SK-N-SH (cell line): ENCODE results near the gene TECPR2. TPM values are rescaled to one million over a fixed set of nuclear protein-coding genes. Genes with fewer than 3 reads are reported as not detected.

Experiments
- CTCF ChIA-PET: fragments of 300-600, 350-600 bp; formaldehyde crosslinking; extraction: SDS; loops from one replicate; lab custom pipeline; 2021; lab: Yijun Ruan, JAX
- POLR2A ChIA-PET: fragments of 350-600 bp; sonication (Branson Sonifier 250); formaldehyde crosslinking; extraction: SDS; loops from one replicate; lab custom pipeline; 2020; ENCODE audit warnings: antibody characterized with exemption, inconsistent platforms; lab: Yijun Ruan, JAX
- DNase-seq: peaks from one replicate; pipeline ENCODE4 v3.0.0; 2012
- H2AFZ ChIP-seq: fragments of 200-600 bp; sonication (generic); 2 replicates; pipeline ENCODE4 v1.8.1; 2016; ENCODE audit warnings: antibody characterized with exemption, mild to moderate bottlenecking, low read depth
- H3F3A ChIP-seq: fragments of 200-600 bp; sonication (generic); replicated peaks from 2 replicates; pipeline ENCODE3; 2016; ENCODE audit warnings: antibody characterized with exemption, mild to moderate bottlenecking; ENCODE audit not compliant: insufficient read depth
- H3K27ac ChIP-seq, 2 experiments: fragments of 200-500 bp in 1 of 2; fragments of 200-600 bp in 1 of 2; sonication (Bioruptor generic) in 1 of 2; sonication (generic), shearing (Covaris generic) in 1 of 2; 2 replicates each; pipeline versions ENCODE4 v1.5.1 to v1.6.1; 2014 to 2016; ENCODE audit warnings: low read depth in 2 of 2, inconsistent platforms in 1 of 2, low read length in 1 of 2, mild to moderate bottlenecking in 1 of 2, mixed read lengths in 1 of 2
- H3K27me3 ChIP-seq: fragments of 200-600 bp; sonication (generic), shearing (Covaris generic); 2 replicates; pipeline ENCODE4 v1.6.1; 2016; ENCODE audit warnings: mixed run types; ENCODE audit not compliant: insufficient read depth
- H3K36me3 ChIP-seq, 2 experiments: fragments of 200-500 bp in 1 of 2; fragments of 200-600 bp in 1 of 2; sonication (Bioruptor generic) in 1 of 2; sonication (generic) in 1 of 2; replicated peaks in 1 of 2; 2 replicates each; pipeline versions ENCODE3 to v1.5.1; 2014 to 2016; ENCODE audit warnings: low read length in 1 of 2, mild to moderate bottlenecking in 1 of 2; ENCODE audit not compliant: insufficient read depth in 2 of 2, control insufficient read depth in 1 of 2
- H3K4me1 ChIP-seq, 2 experiments: fragments of 200-500 bp in 1 of 2; fragments of 200-600 bp in 1 of 2; sonication (Bioruptor generic) in 1 of 2; sonication (generic), shearing (Covaris generic) in 1 of 2; 2 replicates each; pipeline versions ENCODE4 v1.5.1 to v1.6.1; 2014 to 2016; ENCODE audit warnings: low read depth in 1 of 2, low read length in 1 of 2, mixed run types in 1 of 2; ENCODE audit not compliant: insufficient read depth in 2 of 2, control insufficient read depth in 1 of 2
- H3K4me2 ChIP-seq: fragments of 200-600 bp; sonication (generic), shearing (Covaris generic); 2 replicates; pipeline ENCODE4 v1.6.1; 2017; ENCODE audit warnings: mixed run types
- H3K4me3 ChIP-seq, 2 experiments: fragments of 200-500 bp in 1 of 2; fragments of 200-600 bp in 1 of 2; sonication (Bioruptor generic) in 1 of 2; sonication (generic), shearing (Covaris generic) in 1 of 2; 2 replicates each; pipeline versions ENCODE4 v1.5.1 to v1.8.1; 2014 to 2016; ENCODE audit warnings: low read depth in 2 of 2, inconsistent platforms in 1 of 2, low read length in 1 of 2, mild to moderate bottlenecking in 1 of 2, mixed read lengths in 1 of 2, moderate library complexity in 1 of 2
- H3K79me2 ChIP-seq: fragments of 200-600 bp; sonication (generic); 2 replicates; pipeline ENCODE4 v1.8.1; 2017; ENCODE audit warnings: mild to moderate bottlenecking; ENCODE audit not compliant: insufficient read depth
- H3K9ac ChIP-seq: fragments of 200-600 bp; sonication (generic); 2 replicates; pipeline ENCODE4 v1.6.1; 2017; ENCODE audit warnings: mixed run types
- H3K9me2 ChIP-seq: fragments of 200-600 bp; sonication (generic); 2 replicates; pipeline ENCODE4 v1.6.1; 2017; ENCODE audit warnings: mixed run types
- H3K9me3 ChIP-seq: fragments of 200-600 bp; sonication (generic); 2 replicates; pipeline ENCODE4 v1.6.1; 2017; ENCODE audit warnings: mixed run types, mild to moderate bottlenecking, moderate library complexity
- H4K20me1 ChIP-seq: fragments of 200-600 bp; sonication (generic); 2 replicates; pipeline ENCODE4 v1.6.1; 2017; ENCODE audit warnings: mild to moderate bottlenecking, mixed run types; ENCODE audit not compliant: insufficient read depth
- CHD2 ChIP-seq: fragments of 150-350 bp; IDR thresholded peaks from 2 replicates; pipeline ENCODE4 v1.6.1; 2018; ENCODE audit warnings: low read length; ENCODE audit not compliant: partially characterized antibody
- FOXJ3 ChIP-seq: sonication (generic); formaldehyde crosslinking; IDR thresholded peaks from 2 replicates; pipeline ENCODE4 v1.5.1; 2020; ENCODE audit warnings: mild to moderate bottlenecking, missing genetic modification reagents
- GABPA ChIP-seq: IDR thresholded peaks from 2 replicates; pipeline ENCODE4 v1.4.0; 2012; ENCODE audit warnings: low read depth, mild to moderate bottlenecking
- GATA2 ChIP-seq: sonication (generic); formaldehyde crosslinking; IDR thresholded peaks from 2 replicates; pipeline ENCODE4 v1.5.0; 2020; ENCODE audit warnings: mild to moderate bottlenecking, missing genetic modification reagents
- JUND ChIP-seq: IDR thresholded peaks from 2 replicates; pipeline ENCODE4 v1.4.0; 2012
- MEF2A ChIP-seq: IDR thresholded peaks from 2 replicates; pipeline ENCODE4 v1.4.0; 2012; ENCODE audit warnings: low read depth, borderline replicate concordance
- MXI1 ChIP-seq: IDR thresholded peaks from 2 replicates; pipeline ENCODE4 v1.6.1; 2012; ENCODE audit warnings: mild to moderate bottlenecking, low read depth, low read length, improper control_type of control experiment
- NFIC ChIP-seq: IDR thresholded peaks from 2 replicates; pipeline ENCODE4 v1.4.0; 2012; ENCODE audit warnings: borderline replicate concordance
- NRF1 ChIP-seq: IDR thresholded peaks from 2 replicates; pipeline ENCODE4 v1.6.1; 2012; ENCODE audit warnings: low read depth, mild to moderate bottlenecking, low read length
- PBX3 ChIP-seq: IDR thresholded peaks from 2 replicates; pipeline ENCODE4; 2012
- POLR2AphosphoS5 ChIP-seq: IDR thresholded peaks from 2 replicates; pipeline ENCODE4 v1.6.1; 2012; ENCODE audit warnings: low read depth, low read length
- RFX5 ChIP-seq: IDR thresholded peaks from 2 replicates; pipeline ENCODE4 v1.6.1; 2012; ENCODE audit warnings: mild to moderate bottlenecking, improper control_type of control experiment, low read length
- RXRA ChIP-seq: IDR thresholded peaks from 2 replicates; pipeline ENCODE4 v1.4.0; 2012; ENCODE audit warnings: low read depth, mild to moderate bottlenecking, borderline replicate concordance
- SIN3A ChIP-seq: IDR thresholded peaks from 2 replicates; pipeline ENCODE4 v1.6.1; 2012; ENCODE audit warnings: low read depth, mild to moderate bottlenecking, low read length, moderate library complexity, borderline replicate concordance
- SMC3 ChIP-seq: IDR thresholded peaks from 2 replicates; pipeline ENCODE4 v1.6.1; 2012; ENCODE audit warnings: low read depth, low read length, improper control_type of control experiment
- TAF1 ChIP-seq: IDR thresholded peaks from 2 replicates; pipeline ENCODE4 v1.6.1; 2012; ENCODE audit warnings: low read depth, mild to moderate bottlenecking, low read length, moderate library complexity, borderline replicate concordance
- TCF12 ChIP-seq: IDR thresholded peaks from 2 replicates; pipeline ENCODE4 v1.4.0; 2012
- USF1 ChIP-seq: IDR thresholded peaks from 2 replicates; pipeline ENCODE4 v1.4.0; 2012; ENCODE audit warnings: low read depth, borderline replicate concordance
- WGBS: methylation state at CpG from one replicate; pipeline ENCODE4 v1.1.6; 2017; ENCODE audit warnings: low lambda C conversion rate; 5-methylcytosine and 5-hydroxymethylcytosine counted together
- polyA plus RNA-seq, 3 experiments: library from polyadenylated mRNA; depleted of rRNA; stranded (reverse); fragments of >200 nt; gene quantifications; 2 replicates each; pipeline ENCODE4 v1.2.3, GENCODE V29; 2012
- TF ChIP-seq, protein P1 (sequence below): fragments of 150-350 bp; IDR thresholded peaks from 2 replicates; pipeline ENCODE4 v1.6.1; 2017; ENCODE audit warnings: antibody characterized with exemption, low read length, low read depth, borderline replicate concordance
- TF ChIP-seq, protein P2 (sequence below): IDR thresholded peaks from 2 replicates; pipeline ENCODE4 v1.4.0; 2012; ENCODE audit warnings: low read depth

The TECPR2 gene
- polyA plus RNA-seq, 1 of the 3 experiments (the other 2 are of a cell fraction) = 6.9 TPM

GRCh38 chr14:102407258-102407657, 44.5 kb downstream of the TECPR2 start:
- Histone ChIP-seq H3K4me2 (no peak overlapping the region), H3F3A (peaks cover 8% of the 10 kb centered on the region), H3K9ac (no peak overlapping the region), H4K20me1 (no peaks in the 10 kb centered on the region), H2AFZ (no peak overlapping the region), H3K4me1 (no peaks in the 10 kb centered on the region), H3K79me2 (no peaks in the 10 kb centered on the region), H3K27ac (no peak overlapping the region), H3K4me3 (no peak overlapping the region), H3K36me3 (peaks cover 4 to 40% of the 10 kb centered on the region in 2 experiments), H3K27me3 (no peaks in the 10 kb centered on the region), H3K9me2 (no peaks in the 10 kb centered on the region), H3K9me3 (peaks cover 13% of the 10 kb centered on the region)
- CTCF ChIA-PET = no interaction called here
- 96% methylated on average over 7 of the region's 7 CpGs for WGBS
- DNase-seq = no peak
- POLR2A ChIA-PET = no interaction called here
- no peak for TF ChIP-seq USF1
- no peak for TF ChIP-seq MEF2A
- no peak for TF ChIP-seq RXRA
- no peak for TF ChIP-seq GATA2
- no peak for TF ChIP-seq POLR2AphosphoS5
- no peak for TF ChIP-seq TCF12
- no peak for TF ChIP-seq PBX3
- TF ChIP-seq TAF1 = no peak
- no peak for TF ChIP-seq CHD2
- TF ChIP-seq MXI1 = no peak
- TF ChIP-seq, protein P1, sequence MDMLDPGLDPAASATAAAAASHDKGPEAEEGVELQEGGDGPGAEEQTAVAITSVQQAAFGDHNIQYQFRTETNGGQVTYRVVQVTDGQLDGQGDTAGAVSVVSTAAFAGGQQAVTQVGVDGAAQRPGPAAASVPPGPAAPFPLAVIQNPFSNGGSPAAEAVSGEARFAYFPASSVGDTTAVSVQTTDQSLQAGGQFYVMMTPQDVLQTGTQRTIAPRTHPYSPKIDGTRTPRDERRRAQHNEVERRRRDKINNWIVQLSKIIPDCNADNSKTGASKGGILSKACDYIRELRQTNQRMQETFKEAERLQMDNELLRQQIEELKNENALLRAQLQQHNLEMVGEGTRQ = no peak

DNA sequence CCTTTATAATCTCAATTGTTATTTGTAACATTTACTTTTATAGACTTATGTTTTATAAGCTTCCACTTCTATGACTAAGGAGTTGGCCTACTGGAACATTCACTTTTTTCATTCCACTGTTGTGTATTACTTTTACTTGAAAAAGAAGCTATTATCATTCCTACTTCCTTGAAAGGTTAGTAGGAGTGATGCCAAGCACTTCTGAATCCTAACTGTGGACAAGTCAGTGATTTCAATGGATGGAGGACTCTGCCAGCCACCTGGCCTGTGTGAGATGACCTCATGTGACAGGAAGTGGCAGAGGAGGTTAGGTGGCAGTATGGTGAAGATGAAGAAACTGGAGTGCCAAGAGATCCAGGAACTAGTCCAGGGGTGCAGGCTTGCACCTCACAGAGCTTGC, 46.0 kb downstream of the TECPR2 start:
- ChIA-PET POLR2A (no interaction called here), CTCF (interaction anchor here (0.9 kb wide), 1 partner anchor 29 kb away, joined by 4 read pairs; no protein-coding TSS in a partner anchor)
- no peak for DNase-seq
- H4K20me1 ChIP-seq = no peaks in the 10 kb centered on the region
- no peaks in the 10 kb centered on the region for H3K9me2 ChIP-seq
- TF ChIP-seq RXRA (no peak), JUND (no peak), FOXJ3 (CRISPR knock-in tag) (no peak), NRF1 (no peak), NFIC (no peak), MXI1 (no peak), SIN3A (no peak), RFX5 (no peak), GABPA (no peak), POLR2AphosphoS5 (no peak), SMC3 (no peak)
- TF ChIP-seq, protein P2, sequence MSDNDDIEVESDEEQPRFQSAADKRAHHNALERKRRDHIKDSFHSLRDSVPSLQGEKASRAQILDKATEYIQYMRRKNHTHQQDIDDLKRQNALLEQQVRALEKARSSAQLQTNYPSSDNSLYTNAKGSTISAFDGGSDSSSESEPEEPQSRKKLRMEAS = no peak
- no peak overlapping the region for H3K9ac ChIP-seq
- no peak overlapping the region for H3K27ac ChIP-seq
- H3F3A ChIP-seq = no peaks in the 10 kb centered on the region
- H3K4me1 ChIP-seq = no peaks in the 10 kb centered on the region
- H3K36me3 ChIP-seq = peaks cover 4 to 26% of the 10 kb centered on the region in 2 experiments
- H3K27me3 ChIP-seq = no peaks in the 10 kb centered on the region
- H2AFZ ChIP-seq = no peak overlapping the region
- no peak overlapping the region for H3K4me2 ChIP-seq
- no peaks in the 10 kb centered on the region for H3K79me2 ChIP-seq
- H3K4me3 ChIP-seq = no peak overlapping the region
- H3K9me3 ChIP-seq = 0 out of 2 replicates have a peak, but pooled peaks cover under 1% of the 10 kb centered on the region
